GM21367 (cell line): ENCODE measurements around the gene KCNMB2.
A peak's percentile ranks its signal among the peaks of the same experiment; 100 is the strongest.

Experiments used
- ATAC-seq: cut with Tn5 transposase; IDR thresholded peaks from one replicate; pipeline ENCODE4 v1.9.1; 2021; ENCODE audit not compliant: unreplicated experiment

Gene KCNMB2

DNA sequence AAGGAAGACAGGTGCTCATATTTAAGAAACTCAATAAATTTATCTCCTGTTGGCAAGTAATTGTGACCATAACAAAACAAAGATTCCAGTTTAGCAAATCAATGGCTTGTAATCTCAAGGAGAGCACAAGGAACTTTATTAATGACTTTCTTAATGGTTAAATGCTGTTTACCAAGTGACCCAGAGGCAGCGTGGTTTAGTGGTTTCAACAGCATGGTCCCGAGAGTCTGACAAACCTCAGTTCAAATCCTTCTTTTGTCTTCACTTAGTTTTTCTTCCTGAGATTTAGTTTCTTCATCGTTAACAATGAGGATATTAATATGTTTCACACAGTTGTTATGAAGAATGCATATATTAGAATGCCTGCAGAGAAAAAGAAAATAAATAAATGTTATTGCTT lies 212.6 kb downstream of the KCNMB2 start:
- ATAC-seq, result no peak

- ATAC-seq, result no peak
Observed at GRCh38 chr3:178749471-178749870, 213.2 kb downstream of the KCNMB2 start.

- ATAC-seq, result no peak
Observed at GRCh38 chr3:178750639-178751300, 214.5 kb downstream of the KCNMB2 start.

DNA sequence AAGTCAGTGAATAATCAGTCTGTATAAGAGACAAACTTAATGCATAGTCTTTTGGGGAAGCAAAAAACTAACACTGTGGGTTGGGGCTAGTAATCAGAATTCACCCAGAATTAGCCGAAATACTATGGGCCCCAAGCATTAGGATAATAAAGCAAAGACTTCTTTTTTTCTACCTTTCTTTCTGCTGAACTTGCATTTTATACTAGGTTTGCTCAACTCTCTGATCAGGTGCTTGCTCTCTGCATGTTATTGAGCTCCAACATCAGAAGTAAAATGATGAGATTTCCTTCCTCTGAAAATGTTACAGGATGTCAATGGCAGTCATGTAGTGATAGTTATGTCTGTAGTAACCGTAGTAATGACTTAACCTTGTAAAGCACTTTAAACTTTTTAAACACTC lies 216.6 kb downstream of the KCNMB2 start:
- no peak for ATAC-seq

DNA sequence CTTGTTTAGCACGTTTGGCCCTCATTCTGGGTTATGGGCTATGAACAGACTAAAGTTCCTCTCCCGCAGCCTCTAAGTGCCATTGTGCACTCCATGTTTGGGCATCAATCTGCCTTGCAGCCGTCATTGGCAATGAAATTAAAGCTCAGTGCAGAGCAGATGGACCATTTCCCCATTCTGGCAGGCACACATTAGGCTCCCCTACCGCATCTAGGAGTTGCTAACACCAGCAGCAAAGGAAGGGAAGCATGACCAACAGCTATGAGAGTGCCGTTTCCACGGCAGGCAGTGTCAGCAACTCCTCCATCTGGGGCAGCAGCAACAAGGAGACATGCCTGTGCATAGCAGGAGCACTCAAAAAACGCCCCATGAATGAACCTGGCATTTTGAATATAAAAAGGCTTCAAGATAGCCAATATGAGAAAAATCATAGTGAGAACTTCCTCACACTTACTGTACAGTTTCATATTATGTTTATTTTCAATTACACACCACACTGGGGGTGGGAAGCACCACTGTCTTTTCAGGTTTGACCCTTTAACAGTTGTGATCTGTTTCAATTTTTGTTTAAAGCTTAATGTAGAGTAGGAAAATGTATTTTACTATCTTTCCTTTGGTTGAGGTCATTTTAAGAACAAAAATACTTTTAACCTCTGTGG lies 218.7 kb downstream of the KCNMB2 start:
- no peak for ATAC-seq

DNA sequence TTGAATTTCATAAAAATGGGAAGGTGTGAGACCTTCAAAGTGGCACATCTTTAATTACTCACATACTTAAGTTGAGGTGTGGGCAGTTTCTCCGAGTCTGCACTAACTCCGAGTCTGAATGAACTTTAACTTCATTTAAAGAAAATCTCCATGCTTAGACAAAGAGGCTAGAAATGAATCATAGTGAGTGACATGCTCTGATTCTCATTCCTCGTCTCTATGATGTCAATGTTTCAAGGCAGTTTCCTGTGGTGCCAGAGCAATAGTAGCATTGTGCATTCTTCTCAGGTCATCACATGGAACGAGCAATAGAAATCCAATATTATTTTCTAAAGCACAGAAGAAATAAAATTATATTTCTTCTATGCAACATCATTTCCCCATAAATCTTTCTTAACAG lies 224.8 kb downstream of the KCNMB2 start:
- no peak for ATAC-seq

DNA sequence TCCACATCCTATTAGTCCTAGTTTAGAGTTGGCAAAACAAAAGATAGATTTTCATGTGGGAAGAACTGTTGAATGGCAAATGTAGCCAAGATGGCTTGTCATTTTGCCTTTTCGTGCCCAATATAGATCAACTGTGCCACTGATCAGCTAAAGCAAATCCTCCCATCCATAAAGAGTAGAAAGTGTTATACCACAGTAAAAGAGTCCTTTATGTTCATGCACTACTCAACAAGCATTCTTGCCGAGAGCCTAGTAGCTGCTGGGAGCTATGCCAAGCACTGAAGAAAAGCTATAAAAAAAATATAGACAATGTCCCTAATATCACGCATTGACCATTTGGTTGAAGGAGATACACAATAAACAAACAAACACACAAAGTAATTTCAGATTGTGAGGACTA lies 225.2 kb downstream of the KCNMB2 start:
- ATAC-seq, result no peak

DNA sequence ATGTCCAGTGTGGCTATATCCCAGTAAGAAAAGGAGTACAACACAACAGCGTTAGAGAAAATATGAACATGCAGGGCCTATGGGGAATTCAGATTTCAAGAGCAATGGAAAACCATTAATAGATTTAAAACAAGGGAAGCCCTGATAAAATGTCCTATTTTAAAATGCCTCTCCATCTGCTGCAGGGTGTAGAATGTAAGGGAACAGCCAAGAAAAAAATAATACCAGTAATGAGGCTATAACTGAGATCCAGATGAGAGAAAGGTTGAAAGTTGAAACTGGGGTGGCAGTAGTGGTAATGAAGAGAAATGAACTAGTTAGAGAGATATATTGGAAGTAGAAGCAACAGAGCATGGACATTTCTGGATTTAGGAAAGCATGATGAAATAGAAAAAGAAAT lies 226.1 kb downstream of the KCNMB2 start:
- no peak for ATAC-seq

DNA sequence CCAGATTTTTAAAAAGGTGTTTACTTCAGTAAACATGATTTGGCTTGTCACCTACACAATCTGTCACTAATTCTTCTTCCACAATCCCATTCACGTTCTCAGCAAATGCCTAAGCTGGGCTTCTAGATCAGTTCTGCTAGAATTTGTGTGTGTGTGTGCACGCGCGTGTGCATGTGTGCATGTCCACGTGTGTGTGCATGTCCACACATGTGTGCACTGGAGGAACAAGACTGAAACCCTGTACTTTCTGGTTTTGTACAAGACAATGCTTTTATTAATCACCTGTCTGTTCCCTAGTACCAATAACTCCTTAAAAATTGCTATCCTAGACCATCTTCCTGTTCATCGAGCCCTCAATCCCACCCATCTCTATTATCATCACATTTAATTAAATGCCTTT lies 229.2 kb downstream of the KCNMB2 start:
- no peak for ATAC-seq

- ATAC-seq, result no peak
Observed at GRCh38 chr3:178767581-178767980, 231.3 kb downstream of the KCNMB2 start.

DNA sequence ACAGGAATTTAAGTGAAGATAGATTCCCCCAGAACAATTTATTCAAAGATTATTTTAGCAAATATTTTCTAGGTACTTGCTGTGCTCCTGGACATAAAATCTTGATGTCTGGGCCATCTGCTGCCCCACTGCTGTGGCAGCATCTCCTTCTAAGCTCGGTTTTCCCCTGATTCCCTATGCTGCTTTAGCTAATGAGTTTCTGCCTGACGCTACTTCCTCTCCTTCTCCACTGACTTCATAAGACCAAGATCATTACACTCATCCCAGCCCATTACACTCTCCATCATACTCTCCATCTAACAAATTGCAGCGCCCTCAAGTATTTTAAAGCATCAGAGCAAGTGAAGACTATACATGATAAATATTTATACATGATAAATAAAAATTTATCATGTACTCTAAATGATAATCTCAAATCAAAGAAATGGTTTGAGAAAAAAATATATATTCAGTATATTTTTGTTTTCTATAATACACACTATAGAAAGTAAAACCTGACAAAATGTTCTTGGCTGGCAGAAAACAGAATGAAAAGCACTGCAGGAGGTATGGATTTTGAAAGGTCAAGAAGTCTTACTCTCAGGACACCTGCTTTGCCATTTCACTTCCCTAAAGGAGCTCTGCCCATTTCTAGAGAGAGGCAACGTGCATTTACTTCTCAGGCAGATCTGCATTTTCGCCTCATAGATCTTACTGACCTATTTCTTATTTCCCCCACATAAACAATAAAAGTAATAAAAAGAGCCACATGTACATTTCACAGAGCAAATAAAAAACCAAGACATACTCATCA lies 232.0 kb downstream of the KCNMB2 start:
- ATAC-seq, result peak; percentile 66

- no peak for ATAC-seq
Observed at GRCh38 chr3:178771511-178771910, 235.3 kb downstream of the KCNMB2 start.

DNA sequence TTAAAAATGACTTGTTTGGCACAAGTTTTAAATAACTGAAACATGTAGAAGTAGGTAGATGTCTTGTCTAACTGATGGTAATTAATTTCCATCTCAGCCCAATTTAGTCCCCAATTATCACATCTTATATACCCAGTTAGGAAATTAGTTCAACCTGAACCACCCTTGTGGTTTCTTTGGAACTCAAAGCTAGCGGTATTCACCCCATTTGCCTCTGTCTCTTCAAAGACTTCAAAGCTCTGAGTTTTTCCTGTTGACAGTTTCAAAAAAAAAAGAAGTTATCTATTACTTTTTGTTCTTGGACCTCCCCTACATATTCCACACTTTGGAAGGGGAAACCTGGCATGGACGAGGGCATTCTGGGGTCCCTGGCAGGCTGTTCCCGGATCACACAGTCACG lies 236.5 kb downstream of the KCNMB2 start:
- no peak for ATAC-seq

GRCh38 chr3:178773358-178773757 lies 237.1 kb downstream of the KCNMB2 start:
- no peak for ATAC-seq

- peak; percentile 71 for ATAC-seq
Observed at GRCh38 chr3:178777718-178778411, 241.6 kb downstream of the KCNMB2 start.

DNA sequence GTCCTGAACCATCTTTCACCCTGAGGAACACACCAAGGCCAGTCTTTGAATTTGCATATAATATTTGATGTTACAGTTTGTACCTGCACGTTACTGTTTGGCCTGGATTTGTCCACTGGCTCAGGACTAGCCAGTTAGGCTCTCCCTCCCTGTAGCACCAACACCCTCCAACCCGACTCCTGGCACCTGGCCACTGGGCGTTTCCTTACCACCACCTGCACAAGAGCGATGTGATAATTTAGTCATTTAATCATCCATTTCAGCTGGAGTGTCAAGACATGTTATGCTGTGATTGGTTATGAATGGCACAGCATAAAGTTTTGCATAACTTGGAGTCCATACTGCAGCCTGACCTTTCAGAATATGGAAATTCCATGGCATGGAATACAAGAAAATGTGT lies 242.4 kb downstream of the KCNMB2 start:
- no peak for ATAC-seq

GRCh38 chr3:178785961-178786360 lies 249.7 kb downstream of the KCNMB2 start:
- no peak for ATAC-seq

- no peak for ATAC-seq
Observed at GRCh38 chr3:178787960-178788359, 251.7 kb downstream of the KCNMB2 start.

DNA sequence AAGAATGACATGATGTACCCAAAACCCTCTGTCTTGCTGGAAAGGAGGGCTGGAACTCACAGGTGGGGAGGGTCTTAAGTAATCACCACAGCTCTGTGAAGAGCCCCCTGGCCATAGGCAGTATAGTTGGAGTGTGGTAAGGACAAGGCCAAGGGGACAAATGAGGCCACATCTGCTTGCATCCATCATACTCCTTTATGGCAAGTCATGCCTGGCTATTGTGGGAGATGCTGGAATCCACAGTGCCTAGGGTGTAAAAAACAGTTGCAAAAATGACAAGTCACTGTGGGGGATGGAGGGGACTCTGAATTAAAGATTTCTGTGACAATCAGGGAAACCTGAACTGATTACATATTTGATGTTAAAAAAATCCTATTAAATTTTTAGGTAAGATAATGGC lies 258.5 kb downstream of the KCNMB2 start:
- ATAC-seq, result no peak

- ATAC-seq, result no peak
Observed at GRCh38 chr3:178795349-178795748, 259.1 kb downstream of the KCNMB2 start.

GRCh38 chr3:178802259-178802658 lies 266.0 kb downstream of the KCNMB2 start:
- ATAC-seq, result no peak
